GM18873 (cell line): ENCODE data around the gene SLC22A13.
"Not testable (repeated sequence)": the region's sequence is repeated elsewhere in the genome, so short reads cannot be mapped to it uniquely, and the experiment has no call there.

ENCODE experiments used
- ATAC-seq: cut with Tn5 transposase; IDR thresholded peaks from one replicate; pipeline ENCODE4 v1.9.1; 2021; ENCODE audit warnings: mild to moderate bottlenecking, moderate library complexity, moderate number of reproducible peaks; ENCODE audit not compliant: unreplicated experiment, low FRiP score

The SLC22A13 gene, protein sequence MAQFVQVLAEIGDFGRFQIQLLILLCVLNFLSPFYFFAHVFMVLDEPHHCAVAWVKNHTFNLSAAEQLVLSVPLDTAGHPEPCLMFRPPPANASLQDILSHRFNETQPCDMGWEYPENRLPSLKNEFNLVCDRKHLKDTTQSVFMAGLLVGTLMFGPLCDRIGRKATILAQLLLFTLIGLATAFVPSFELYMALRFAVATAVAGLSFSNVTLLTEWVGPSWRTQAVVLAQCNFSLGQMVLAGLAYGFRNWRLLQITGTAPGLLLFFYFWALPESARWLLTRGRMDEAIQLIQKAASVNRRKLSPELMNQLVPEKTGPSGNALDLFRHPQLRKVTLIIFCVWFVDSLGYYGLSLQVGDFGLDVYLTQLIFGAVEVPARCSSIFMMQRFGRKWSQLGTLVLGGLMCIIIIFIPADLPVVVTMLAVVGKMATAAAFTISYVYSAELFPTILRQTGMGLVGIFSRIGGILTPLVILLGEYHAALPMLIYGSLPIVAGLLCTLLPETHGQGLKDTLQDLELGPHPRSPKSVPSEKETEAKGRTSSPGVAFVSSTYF

DNA sequence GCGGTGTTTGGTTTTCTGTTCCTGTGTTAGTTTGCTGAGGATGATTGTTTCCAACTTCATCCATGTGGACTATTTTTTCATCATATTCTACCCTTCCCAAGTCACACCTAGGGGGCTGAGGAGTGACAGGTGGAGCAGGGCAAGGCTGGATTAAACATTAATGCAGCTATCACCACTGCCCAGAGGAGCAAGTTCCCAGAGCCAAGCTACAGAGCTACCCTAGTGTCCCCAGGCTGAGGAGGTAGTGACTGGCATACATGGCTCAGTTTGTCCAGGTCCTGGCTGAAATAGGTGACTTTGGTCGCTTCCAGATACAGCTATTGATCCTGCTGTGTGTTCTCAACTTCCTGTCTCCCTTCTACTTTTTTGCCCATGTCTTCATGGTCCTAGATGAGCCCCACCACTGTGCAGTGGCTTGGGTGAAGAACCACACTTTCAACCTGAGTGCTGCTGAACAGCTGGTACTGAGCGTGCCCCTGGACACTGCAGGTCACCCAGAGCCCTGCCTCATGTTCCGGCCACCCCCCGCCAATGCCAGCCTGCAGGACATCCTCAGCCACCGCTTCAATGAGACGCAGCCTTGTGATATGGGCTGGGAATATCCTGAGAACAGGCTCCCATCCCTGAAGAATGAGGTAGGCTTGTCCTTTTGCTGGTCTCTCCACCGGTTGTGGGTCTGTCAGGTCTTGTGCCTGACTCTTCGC, at the start of gene SLC22A13:
SLC22A13 (plus strand) TSS at position 209 of the 704 bp plus-strand sequence; CDS start at position 258, 49 bp downstream.
- ATAC-seq: no peak

DNA sequence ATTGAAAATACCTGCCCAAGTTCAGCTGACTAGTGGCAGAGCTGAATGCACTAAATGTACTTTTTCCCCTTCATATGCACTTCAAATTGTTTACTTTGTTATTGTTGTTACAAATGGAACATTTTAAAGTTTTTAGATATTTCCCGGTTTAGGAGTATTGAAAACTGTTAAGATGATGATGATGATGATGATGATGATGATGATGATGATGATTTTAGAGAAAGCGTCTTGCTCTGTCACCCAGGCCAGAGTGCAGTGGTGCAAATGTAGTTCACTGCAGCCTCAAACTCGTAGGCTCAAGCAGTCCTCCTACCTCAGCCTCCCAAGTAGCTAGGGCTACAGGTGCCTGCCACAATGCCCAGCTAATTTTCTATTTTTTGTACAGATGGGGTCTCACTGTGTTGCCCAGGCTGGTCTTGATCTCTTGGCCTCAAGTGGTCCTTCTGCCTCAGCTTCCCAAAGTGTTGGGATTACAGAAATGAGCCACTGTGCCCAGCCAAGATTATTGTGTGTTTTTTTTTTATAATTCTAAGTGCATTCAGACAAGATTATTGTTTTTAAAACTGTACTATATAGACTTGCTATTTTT, 45.9 kb upstream of the SLC22A13 start:
- no peak for ATAC-seq

DNA sequence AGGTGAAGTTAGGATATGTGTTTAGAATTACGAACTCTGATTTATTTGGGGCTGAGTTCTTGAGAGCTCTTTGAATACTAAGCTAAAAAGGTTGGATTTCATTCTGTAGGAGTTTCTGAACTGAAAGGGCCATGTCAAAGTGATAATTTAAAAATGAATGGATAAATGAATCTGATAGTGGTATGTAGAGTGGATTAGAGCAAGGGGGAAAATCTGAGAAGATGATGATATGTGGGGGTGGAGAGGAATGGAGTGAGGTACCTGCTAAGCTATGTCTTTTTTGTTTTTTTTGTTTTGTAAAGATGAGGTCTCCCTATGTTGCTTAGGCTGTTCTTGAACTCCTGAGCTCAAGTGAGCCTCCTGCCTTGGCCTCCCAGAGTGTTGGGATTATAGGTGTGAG, 44.6 kb upstream of the SLC22A13 start:
- no peak for ATAC-seq

DNA sequence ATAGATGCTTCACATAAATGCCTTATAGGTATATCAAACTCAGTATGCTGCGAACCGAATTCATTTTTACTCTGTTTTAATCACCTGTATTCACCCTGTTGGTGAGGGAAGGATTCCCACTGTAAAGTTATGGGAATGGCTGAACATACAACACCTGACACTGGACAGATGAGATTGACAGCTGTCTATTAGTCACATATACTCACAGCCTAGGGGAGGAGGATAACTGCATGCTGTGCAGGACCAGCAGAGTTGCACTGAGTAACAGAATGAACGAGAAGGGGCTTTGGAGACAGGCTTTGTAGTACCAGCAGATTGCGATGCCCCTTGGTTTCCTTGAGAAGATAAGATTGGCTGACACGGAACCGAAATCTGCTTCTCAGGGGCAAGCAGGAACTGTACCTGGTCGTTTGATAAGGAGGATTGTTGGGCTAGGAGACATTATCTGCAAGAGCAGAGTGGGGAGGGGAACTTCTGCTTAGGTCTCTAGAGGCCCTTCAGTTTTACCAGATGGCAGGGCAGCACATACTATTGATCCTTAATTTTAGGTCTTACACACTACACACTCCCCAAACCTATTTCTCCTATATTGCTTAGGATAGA, 43.5 kb upstream of the SLC22A13 start:
- ATAC-seq: no peak

DNA sequence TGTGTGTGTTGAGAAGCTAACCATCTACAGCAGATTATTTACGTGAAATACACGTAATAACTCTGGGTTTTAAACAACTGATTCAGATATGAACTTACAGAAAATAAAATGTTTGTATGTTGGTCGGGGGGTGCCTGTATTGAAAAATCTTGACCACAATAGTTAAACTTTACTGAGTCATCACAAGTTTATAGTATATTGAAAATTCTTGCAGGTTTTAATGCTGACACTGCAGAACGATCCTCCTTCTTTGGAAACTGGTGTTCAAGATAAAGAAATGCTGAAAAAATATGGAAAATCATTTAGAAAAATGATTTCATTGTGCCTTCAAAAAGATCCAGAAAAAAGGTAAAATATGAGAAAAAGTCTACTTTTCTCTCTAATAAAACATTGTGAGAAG, 41.3 kb upstream of the SLC22A13 start:
- no peak for ATAC-seq

DNA sequence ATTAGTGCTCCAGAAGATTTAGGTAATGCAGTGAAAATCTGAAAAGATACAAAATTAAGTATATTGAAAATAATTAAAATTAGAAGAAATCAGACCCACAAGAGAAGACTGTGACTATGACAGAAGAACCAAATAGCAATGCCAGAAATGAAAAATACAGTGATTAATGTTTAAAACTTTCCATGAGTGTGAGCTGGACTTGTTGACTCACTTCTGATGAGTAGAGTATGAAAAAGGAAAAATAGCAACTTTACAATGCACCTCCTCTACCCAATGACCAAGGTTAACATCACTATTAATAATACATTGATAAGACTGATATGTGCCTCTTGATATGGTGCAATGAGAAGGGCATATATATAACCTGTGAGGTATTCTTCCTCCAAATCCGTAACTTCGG, 39.3 kb upstream of the SLC22A13 start:
- ATAC-seq: no peak

DNA sequence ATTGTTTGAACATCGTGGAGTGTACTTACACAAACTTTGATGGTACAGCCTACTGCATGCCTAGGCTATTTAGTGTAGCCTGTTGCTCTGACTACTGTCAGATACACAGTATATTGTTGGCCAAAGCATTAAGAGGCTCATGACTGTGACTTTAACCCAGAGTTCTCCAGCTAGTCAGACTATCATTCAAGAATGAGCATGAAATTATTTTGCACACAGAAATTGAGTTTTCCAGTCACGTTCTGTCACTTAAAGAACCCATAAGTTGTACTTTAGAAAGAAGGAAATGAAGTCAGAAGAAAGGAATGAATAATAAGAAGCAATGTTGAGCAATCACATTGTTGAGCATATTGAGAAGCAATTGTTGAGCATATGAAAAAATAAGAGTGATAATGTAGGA, 37.6 kb upstream of the SLC22A13 start:
- ATAC-seq: no peak

DNA sequence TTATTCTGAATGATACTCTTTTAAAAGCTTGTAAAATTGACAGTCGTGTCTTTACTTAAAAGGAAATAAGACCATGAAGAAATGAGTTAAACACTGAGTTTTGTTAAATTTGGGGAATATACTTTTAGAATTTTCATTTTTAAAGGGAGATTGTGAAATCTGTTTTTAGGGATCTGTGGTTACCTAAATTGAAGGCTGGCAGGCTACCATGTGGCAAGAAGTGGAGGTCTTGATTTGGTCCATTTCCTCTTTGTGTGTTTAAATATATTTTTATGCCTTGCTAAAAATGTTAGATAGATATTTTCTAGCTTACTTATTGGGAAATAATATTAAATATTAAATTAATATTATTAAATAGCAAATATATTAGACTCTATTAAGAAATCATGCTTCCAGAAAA, 36.6 kb upstream of the SLC22A13 start:
- no peak for ATAC-seq

DNA sequence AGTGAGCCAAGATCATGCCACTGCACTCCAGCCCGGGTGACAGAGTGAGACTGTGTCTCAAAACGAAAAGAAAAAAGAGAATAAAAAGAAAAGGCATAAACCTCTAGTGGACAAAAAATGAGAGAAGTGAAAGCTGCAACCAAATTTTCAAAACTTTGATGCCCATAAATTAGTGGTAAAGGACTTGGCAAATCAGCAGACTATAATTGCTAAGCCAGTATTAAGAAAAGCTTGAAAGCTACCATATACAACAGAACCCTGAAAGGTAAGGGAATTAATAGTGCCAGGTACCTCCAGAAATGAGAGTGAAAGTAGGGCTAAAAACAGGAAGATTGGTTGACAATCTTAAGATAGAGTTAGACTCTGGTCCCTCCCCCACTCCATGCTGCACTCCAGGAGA, 32.9 kb upstream of the SLC22A13 start:
- no peak for ATAC-seq

DNA sequence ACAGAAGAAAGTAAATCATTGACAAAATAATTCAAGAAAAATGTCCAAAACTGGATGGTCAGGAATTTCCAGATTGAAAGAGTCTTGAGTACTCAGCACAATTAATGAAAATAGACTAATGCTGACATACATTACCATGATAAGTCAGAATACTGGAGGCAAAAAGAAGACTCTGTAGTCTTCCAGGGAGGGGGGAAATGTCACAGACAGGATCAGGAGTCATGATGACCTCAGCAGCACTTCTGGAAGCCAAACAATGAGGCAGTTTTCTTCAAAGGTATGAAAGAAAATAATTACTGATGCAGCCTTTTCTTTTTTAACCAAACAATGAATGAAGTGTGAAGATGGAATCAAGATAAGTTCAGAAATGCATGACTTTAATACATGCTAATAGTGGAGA, 30.1 kb upstream of the SLC22A13 start:
- ATAC-seq: no peak

DNA sequence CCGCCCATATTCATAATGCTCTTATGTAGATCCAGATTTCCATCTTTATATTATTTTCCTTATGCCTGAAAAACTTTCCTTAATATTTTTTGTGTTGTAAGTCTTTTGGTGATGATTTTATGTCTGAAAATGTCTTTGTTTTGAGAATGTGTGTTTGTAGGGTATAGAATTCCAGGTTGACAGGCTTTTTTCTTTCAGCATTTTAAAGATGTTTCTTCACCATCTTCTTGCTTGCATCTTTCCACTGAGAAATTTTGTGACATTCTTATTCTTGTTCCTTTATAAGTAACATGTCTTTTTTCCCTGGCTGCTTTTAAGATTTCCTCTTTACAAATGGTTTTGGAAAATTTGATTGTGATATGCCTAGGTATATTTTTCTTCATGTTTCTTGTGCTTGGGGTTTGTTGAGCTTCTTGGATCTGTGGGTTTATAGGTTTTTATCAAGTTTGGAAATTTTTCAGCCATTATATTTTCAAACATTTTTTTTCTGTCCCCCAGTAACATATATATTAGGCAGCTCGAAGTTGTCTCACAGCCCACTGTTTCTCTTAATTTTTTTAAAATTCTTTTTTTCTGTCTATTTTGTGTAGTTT, 27.1 kb upstream of the SLC22A13 start:
- ATAC-seq: no peak

DNA sequence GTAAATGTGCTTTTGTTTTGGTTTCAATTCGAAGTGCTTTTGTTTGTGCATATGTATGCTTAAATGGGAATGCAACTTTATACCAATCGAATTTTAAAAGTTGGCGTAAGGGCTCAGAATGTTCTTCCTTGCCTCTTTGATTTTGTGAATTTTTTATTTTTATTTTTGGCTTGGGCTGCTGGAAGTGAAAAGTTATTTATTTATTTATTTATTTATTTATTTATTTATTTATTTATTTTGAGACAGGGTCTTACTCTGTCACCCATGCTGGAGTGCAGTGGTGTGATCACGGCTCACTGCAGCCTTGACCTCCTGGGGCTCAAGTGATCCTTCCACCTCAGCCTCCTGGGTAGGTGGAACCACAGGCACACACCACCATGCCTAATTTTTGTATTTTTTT, 22.8 kb upstream of the SLC22A13 start:
- not testable (repeated sequence) for ATAC-seq

DNA sequence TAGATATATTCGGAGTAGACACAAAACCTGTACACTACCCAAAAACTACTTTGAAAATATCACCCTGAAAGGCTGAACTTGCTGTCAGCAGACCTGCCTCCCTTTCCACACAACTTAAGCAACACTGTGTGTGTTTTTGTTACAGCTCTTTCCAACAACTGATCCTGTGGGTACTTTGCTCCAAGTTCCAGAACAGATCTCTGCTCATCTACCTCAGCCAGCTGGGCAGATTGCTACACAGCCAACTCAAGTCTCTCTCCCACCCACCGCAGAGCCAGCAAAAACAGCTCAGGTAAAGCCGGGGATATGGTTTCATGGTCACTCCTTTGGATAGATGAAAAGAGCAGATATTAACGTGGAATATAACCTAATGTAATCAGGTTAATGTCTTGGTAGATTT, 19.7 kb upstream of the SLC22A13 start:
- ATAC-seq: no peak

DNA sequence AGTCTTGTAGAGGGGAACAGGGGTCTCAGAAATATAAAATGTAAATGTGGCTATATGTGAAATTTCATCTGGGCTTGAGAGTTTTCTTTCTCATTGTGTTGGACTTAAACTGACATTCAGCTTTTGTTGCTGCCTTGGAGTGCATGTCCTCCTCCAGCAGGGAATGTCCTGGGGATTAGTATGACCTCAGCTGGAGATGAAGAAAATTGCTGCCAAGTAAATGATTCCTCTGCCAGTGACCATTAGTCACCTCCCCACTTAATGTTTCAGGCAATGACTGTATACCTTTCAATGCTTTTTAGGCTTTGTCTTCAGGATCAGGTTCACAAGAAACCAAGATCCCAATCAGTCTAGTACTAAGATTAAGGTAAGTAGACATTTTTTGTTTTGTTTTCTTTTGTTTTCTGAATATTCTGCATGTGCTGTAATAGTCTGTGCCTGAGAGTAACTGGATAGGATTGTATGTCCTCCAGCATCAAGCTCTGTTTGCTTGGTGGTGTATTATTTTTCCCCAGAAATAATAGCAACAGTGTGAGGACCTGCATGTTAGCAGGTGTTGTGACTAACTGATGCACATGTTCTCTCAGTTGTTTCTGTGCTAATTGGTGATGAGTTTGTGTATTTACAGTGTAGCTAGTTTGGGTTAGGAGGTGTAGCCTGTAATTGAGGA, 18.1 kb upstream of the SLC22A13 start:
- no peak for ATAC-seq

DNA sequence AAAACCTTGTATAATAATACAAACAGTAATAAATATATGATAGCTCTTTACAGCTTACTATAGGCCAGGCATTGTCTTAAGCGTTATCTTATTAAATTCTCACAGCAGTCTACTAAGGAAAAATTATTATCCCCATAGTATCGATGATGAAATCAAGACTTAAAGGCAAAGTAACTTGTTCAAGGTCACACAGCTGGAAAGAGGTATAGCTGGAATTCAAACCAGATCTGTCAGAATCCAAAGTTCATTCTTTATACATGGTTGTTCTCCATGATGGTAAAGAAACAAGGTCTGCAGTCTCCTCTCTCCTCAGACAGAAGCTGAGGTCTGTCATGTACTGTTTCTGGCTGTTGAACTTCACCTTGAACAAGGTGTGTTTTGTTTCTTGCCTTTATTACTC, 15.4 kb upstream of the SLC22A13 start:
- ATAC-seq: no peak

DNA sequence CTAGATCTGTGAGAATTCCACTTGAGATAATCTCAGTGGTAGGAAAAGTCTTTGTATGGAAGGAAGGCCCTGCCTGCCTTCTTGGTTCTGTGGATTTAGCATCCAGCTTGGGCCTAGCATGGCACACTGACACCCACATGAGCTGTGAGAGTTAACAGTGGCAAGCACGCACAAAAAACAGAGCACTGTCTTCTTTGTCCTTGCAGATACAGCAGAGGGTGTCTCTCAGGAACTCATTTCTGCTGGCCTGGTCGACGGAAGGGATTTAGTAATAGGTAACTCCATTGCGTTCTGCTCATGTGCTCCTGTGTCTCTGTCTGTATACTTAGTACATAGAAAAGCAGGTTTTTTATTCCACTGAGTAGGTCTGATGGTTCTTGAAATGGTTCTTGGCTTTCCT, 14.4 kb upstream of the SLC22A13 start:
- no peak for ATAC-seq

DNA sequence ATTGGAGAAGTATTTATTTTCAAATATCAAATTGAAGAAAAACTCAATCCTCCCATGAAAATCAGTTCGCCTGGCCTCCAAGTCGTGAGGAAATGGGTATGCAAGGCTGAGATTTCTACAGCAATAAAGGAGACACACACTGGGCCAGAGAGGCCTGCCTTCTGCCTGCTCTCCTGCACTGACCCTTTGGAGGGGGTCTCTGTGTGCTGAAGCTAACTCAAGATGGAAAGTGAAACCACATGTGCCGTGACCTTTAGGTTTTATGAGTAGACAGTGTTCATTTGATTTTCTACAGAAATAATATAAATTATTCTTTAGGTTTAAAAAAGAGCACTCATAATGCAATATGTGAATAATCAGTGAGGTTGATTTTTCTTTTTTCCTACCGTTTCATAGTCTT, 11.9 kb upstream of the SLC22A13 start:
- ATAC-seq: no peak

DNA sequence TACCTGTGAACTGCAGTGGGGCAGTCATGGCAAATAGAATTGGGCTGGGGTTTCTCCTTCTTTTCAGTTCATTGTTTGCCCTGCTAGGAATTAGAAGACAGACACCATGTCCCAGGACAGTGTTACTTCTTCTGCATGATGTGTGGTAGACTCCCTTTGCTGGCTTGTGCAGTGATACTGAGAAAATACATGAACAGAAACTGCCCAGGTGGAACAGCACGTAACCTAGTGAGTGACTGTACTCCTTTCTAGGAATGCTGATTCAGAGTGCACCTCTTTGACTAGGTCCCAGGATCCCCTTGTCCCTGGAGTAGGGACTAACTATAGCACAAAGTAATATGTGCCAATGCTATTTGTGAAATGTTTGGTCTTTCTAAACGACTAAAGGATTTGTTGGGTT, 10.7 kb upstream of the SLC22A13 start:
- no peak for ATAC-seq

DNA sequence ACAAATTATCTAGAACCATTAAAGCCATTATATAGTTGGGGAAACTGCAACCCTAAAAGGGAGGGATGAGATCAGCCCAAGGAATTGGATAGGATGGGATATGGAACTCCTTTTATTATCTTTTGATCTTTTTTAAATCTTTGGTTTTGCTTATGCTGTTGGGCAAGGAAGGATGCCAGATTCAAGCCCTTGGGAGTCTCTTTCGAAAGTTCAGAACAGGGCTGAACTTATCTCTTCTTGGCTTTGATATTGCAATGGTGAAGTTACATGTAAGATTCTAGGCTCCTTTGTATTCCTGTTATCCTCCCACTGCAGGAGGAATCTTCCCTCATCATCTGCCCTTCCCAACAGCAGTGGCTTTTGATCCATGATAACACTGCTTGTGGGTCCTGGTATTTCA, 10.0 kb upstream of the SLC22A13 start:
- no peak for ATAC-seq

DNA sequence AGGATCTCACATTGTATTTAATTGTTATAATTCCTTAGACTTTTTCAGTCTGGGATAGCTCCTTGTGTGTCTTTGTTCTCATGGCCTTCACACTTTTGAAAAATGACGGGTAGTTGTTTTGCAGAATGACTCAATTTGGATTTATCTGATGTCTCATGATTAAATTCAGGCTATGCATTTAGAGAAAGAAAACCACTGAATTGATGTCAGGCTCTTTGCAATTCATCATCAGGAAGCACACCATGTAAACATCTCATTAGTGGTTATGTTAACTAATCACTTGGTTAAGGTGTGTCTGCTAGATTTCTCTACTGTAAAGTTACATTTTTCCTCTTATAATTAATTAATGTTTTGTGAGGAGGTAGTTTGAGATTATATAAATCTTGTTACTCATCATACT, 8.0 kb upstream of the SLC22A13 start:
- no peak for ATAC-seq
